Stimulated activated memory B cell treated with anti-CD40 and anti-IgM and Interleukin-4, amounts not matched to agents 10 μg/mL and 1 μg/mL and 100 μg/mL, for 72 hours (primary cell): Measurements from ENCODE around the gene MMP26.
"Not testable (repeated sequence)": the region's sequence is repeated elsewhere in the genome, so short reads cannot be mapped to it uniquely, and the experiment has no call there.

Experiments
- ATAC-seq: fragments of 150-1000 bp; cut with Tn5 transposase; 2 replicates; pipeline ENCODE4 v1.10.0; 2021
- H3K27ac Mint-ChIP-seq: one replicate; pipeline ENCODE4 v1.8.0; 2022; ENCODE audit warnings: mild to moderate bottlenecking, mixed read lengths
- H3K27me3 Mint-ChIP-seq: one replicate; pipeline ENCODE4 v1.8.0; 2022; ENCODE audit warnings: mixed read lengths
- H3K36me3 Mint-ChIP-seq: one replicate; pipeline ENCODE4 v1.8.0; 2022; ENCODE audit warnings: mixed read lengths
- H3K4me1 Mint-ChIP-seq: one replicate; pipeline ENCODE4 v1.8.0; 2022; ENCODE audit warnings: mixed read lengths
- H3K4me3 Mint-ChIP-seq: one replicate; pipeline ENCODE4 v1.8.0; 2022; ENCODE audit warnings: mild to moderate bottlenecking, moderate library complexity, mixed read lengths
- H3K9me3 Mint-ChIP-seq: one replicate; pipeline ENCODE4 v1.8.0; 2022; ENCODE audit warnings: mixed read lengths

The MMP26 gene

DNA sequence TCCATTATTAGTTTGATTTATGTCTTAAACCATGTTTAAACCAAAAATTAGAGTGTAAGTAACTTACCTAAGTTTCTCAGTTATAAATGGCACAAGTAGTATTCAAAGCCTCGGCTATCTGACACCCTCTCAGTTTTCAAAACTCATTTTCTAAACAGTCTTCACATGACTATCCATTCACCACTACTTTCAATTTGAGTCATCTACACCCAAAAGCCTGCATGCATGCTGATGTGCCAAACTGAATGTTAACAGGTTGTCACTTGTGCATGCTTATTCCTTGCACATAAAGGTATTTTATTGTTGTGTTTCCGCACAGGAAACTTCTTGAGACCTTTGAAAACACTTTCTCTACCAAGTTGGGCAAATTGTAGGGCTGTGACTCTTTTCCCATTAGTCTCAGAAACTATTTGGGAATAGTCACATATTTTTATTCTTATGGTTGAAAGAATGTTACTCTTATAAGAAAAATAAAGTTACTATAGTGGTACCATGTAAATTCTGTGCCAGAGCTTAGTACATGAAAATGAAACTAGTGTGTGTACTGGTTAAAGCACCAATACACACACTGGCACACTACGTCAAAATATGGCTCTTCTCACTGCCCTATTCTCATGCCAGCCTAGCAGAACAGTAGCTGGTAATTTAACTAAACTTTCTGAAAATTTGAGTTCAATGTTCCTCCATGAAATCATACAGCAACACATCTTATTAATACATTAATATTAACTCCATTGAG is 4.7 kb upstream of the MMP26 start:
- Mint-ChIP-seq H3K9me3 (no peaks in the 10 kb centered on the region), H3K27ac (no peak overlapping the region), H3K4me3 (no peak overlapping the region), H3K27me3 (peaks cover 10% of the 10 kb centered on the region), H3K4me1 (no peaks in the 10 kb centered on the region), H3K36me3 (no peaks in the 10 kb centered on the region)
- no peak for ATAC-seq

DNA sequence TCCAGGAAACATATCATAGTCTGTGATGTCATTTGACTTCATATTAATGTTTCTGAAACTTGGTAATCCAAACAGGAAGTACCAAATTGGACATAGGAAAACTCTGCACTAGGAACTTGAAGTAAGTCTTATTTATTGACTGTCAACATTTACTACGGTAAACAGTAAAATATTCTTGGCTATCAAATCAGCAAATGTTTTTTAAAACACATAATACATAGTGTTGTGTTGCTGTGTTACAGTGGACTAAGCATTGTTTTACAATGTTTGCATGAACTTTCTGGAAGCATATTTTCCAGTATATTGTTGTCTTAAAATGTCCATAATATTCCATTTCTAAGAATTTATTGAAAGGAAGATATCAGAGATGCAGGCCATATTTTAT is 4.2 kb upstream of the MMP26 start:
- no peaks in the 10 kb centered on the region for H3K36me3 Mint-ChIP-seq
- H3K27ac Mint-ChIP-seq: no peak overlapping the region
- H3K9me3 Mint-ChIP-seq: no peaks in the 10 kb centered on the region
- no peak overlapping the region for H3K4me3 Mint-ChIP-seq
- H3K27me3 Mint-ChIP-seq: peaks cover 10% of the 10 kb centered on the region
- H3K4me1 Mint-ChIP-seq: no peaks in the 10 kb centered on the region
- ATAC-seq: no peak

DNA sequence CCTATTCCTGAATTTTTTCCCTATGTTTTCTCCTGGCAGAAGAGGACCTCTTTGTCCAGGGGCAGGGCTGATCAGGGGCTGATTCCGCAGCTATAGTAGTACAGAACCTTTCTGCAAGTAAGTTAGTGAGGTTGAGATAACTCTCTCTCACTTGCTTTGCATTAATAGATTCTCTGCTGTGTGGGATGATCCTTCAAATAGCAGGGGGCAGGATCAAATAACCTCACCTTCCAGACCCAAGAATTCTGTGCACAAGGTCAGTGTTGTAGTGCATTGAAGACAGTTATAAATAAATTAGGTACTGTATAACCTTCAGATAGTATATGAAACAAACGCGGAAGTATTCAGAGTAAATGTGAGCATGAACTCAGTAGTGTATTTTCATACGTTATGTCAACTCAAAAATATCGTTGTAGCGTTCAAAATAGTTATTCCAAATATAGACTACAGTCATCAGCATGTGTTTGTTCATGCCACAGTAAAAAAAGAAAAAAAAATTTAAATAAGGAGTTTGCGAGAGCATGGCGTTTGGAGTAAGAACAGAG is 278 bp downstream of the MMP26 start:
- no peak for ATAC-seq
- no peaks in the 10 kb centered on the region for H3K4me1 Mint-ChIP-seq
- peaks cover 12% of the 10 kb centered on the region for H3K27me3 Mint-ChIP-seq
- H3K9me3 Mint-ChIP-seq: no peaks in the 10 kb centered on the region
- no peak overlapping the region for H3K4me3 Mint-ChIP-seq
- H3K27ac Mint-ChIP-seq: no peak overlapping the region
- no peaks in the 10 kb centered on the region for H3K36me3 Mint-ChIP-seq

DNA sequence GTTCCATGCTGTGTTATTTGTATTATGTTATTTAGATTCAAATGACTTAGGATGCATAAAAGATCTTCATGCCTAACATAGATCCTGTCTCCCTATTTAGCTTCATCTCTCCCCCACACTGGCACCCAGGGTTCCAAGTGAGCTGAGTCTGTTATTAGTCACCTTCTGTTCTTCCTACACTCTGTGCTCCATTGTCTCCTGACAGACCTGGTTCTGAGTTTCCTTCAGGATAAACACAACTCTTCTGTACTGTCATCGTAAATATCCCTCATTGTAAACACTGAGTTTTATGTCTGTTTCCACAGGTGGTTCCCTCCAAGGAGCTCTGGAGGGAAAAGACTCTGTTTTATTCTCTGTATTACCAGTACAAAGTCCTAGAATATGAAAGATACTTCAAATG is 8.7 kb downstream of the MMP26 start:
- ATAC-seq: no peak
- Mint-ChIP-seq H3K4me3 (no peak overlapping the region), H3K27me3 (peaks cover 19% of the 10 kb centered on the region), H3K27ac (no peak overlapping the region), H3K36me3 (no peaks in the 10 kb centered on the region), H3K4me1 (no peaks in the 10 kb centered on the region), H3K9me3 (no peaks in the 10 kb centered on the region)

DNA sequence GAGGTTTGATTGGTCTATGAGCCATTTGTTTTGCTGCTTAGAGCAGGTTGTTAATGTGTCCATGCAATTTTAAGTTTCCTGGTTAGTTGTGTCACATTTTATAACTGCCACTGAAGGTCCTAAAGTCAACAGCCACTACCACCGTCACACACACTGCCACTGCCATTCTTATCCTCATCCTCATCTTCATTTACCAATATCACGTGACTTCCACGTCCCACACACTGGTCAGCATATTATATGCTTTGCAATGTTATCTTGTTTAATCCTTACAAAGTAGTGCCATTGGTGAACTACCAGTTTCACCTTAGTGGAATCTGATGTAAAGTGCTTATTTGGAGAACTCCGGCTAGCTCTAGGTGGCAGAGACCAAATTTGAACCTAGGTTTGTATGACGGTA is 9.7 kb downstream of the MMP26 start:
- H3K9me3 Mint-ChIP-seq: peaks cover 2% of the 10 kb centered on the region
- no peak overlapping the region for H3K4me3 Mint-ChIP-seq
- no peaks in the 10 kb centered on the region for H3K4me1 Mint-ChIP-seq
- peaks cover 29% of the 10 kb centered on the region for H3K27me3 Mint-ChIP-seq
- H3K27ac Mint-ChIP-seq: no peak overlapping the region
- no peaks in the 10 kb centered on the region for H3K36me3 Mint-ChIP-seq
- ATAC-seq: no peak

DNA sequence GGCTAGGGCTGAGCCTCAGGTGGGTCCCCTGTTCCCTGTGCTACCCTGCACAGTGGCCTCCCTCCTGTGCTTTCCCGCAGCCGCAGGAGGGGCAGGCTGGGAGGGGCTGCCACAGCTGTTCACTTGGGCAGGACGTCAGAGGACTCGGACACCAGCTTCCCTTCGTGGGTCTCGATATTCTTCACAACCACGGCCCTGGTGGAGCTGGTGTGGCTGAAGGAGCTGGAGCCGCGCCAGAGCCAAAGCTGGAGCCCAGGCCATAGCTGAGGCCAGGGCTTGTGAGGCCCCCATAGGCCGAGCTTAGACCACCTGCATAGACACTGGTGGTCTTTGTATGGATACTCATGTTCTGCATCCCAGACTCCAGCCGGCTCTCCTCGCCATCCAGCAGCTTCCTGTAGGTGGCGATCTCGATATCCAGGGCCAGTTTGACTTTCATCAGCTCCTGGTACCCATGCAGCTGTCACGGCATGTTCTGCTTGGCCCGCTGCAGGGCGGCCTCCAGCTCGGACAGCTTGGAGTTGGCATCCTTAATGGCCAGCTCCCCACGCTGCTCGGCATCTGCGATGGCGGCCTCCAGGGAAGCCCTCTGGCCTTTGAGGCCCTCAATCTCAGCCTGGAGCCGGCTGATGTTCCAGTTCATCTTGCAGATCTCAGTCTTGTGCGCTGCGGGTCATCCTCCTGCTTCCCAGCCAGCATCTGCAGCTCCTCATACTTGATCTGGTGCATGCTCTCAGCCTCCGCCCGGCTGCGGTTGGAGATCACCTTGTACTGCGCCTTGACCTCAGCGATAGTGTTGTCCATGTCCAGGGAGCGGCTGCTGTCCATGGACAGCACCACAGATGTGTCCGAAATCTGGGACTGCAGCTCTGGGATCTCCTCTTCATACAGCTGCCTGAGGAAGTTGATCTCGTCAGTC is 18.3 kb downstream of the MMP26 start:
- H3K9me3 Mint-ChIP-seq, H3K4me3 Mint-ChIP-seq, H3K27ac Mint-ChIP-seq, ATAC-seq, H3K4me1 Mint-ChIP-seq, H3K36me3 Mint-ChIP-seq: not testable (repeated sequence)
- peaks cover 10% of the 10 kb centered on the region for H3K27me3 Mint-ChIP-seq

DNA sequence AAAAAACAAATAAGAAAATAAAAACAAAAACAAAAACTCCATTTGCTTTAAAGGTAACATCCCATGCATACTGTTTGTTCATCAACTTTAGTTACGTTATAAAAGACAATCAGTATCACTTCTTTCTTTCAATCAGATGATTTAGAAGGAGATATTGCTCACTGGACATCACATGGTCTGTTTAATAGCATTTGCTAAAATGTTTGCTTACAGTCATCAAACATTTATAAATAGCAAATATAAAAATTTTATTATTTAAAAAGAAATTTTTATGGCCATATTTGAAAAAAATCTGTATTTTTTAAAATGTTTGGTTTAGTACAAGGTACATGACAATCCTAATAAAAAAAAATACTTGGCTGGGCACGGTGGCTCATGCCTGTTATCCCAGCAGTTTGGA is 22.6 kb downstream of the MMP26 start:
- Mint-ChIP-seq H3K27ac (no peak overlapping the region), H3K4me1 (no peaks in the 10 kb centered on the region), H3K9me3 (no peaks in the 10 kb centered on the region), H3K4me3 (no peak overlapping the region), H3K27me3 (no peaks in the 10 kb centered on the region), H3K36me3 (no peaks in the 10 kb centered on the region)
- no peak for ATAC-seq

DNA sequence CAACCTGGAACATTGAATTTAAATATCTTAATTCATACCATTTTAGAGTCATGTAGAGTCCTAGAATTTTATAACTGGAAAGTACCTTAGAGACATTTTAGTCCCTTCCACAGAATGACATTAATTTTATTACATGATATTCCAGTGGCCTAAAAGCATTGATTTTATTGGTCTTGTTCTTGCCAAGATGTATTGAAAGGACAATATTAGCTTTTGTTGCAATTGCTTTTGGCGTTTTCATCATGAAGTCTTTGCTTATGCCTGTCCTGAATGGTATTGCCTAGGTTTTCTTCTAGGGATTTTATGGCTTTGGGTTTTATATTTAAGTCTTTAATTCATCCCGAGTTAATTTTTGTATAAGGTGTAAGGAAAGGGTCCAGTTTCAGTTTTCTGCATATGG is 36.2 kb downstream of the MMP26 start:
- Mint-ChIP-seq H3K4me3 (no peak overlapping the region), H3K27me3 (peaks cover 11% of the 10 kb centered on the region), H3K36me3 (no peaks in the 10 kb centered on the region), H3K4me1 (no peaks in the 10 kb centered on the region), H3K27ac (no peak overlapping the region), H3K9me3 (no peaks in the 10 kb centered on the region)
- no peak for ATAC-seq

DNA sequence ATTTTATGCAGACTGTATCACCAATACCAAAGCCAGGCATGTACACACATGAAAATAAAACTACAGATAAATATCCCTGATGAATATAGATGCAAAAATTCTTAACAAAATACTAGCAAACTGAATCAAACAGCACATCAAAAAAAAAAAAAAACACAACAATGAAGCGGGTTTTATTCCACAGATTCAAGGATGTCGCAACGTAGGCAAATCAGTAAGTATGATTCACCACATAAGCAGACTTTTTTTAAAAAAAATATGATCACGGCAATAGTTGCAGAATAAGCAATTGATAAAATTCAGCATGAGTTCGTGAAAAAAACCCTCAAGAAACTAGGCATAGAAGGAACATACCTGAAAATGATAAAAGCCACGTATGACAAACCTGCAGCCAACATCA is 43.9 kb downstream of the MMP26 start:
- no peaks in the 10 kb centered on the region for H3K36me3 Mint-ChIP-seq
- H3K27me3 Mint-ChIP-seq: peaks cover 10% of the 10 kb centered on the region
- no peaks in the 10 kb centered on the region for H3K9me3 Mint-ChIP-seq
- H3K4me3 Mint-ChIP-seq: no peak overlapping the region
- ATAC-seq: no peak
- no peaks in the 10 kb centered on the region for H3K4me1 Mint-ChIP-seq
- no peak overlapping the region for H3K27ac Mint-ChIP-seq

DNA sequence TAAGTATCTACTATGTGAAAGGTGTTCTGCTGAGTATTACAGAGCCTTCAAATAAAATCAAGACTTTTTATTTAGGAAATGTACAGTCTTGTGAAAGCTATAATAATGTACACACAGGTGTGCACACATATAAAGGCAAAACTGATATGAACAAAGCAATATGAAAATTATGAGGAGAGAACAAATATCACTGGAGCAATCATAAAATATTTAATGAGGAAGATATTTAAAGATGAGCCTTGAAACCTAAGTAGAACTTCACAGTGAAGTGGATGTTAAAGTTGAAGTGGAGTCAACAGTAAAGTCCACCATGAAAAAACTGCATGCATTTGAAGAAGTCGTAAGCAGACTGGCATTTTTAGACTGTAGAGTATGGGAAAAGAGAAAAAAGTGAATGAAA is 46.6 kb downstream of the MMP26 start:
- no peak for ATAC-seq
- H3K27me3 Mint-ChIP-seq: peaks cover 10% of the 10 kb centered on the region

More for the DNA sequence above, 46.6 kb downstream of the MMP26 start:
- Mint-ChIP-seq H3K4me3 (no peak overlapping the region), H3K9me3 (no peaks in the 10 kb centered on the region), H3K4me1 (no peaks in the 10 kb centered on the region), H3K27ac (no peak overlapping the region), H3K36me3 (no peaks in the 10 kb centered on the region)
